Liver (tissue), 3 donors: Measurements from ENCODE around the gene ASB2.

Experiments
- HNF4A ChIP-seq, 2 donors: conservative IDR thresholded peaks; 2 replicates each; pipeline ENCODE4 v1.6.1; 2016; ENCODE audit warnings: antibody characterized with exemption in 2 of 2, mild to moderate bottlenecking in 2 of 2
- JUND ChIP-seq, 2 donors: IDR thresholded peaks; 2 replicates each; pipeline ENCODE4 v1.6.1; 2016; ENCODE audit warnings: antibody characterized with exemption in 2 of 2
- TAF1 ChIP-seq: conservative IDR thresholded peaks from 2 replicates; pipeline ENCODE4 v1.6.1; 2016; ENCODE audit warnings: antibody characterized with exemption, mild to moderate bottlenecking
- YY1 ChIP-seq: IDR thresholded peaks from 2 replicates; pipeline ENCODE4 v1.6.1; 2016; ENCODE audit warnings: antibody characterized with exemption, mild to moderate bottlenecking
- TF ChIP-seq, protein P1 (sequence below): fragments of 150-350 bp; IDR thresholded peaks from 2 replicates; pipeline ENCODE4 v1.5.1; 2017; ENCODE audit warnings: improper control_type of control experiment, low read depth, low read length; ENCODE audit not compliant: missing input control
- TF ChIP-seq, protein P2 (sequence below): IDR thresholded peaks from 2 replicates; pipeline ENCODE4 v1.6.1; 2016; ENCODE audit warnings: antibody characterized with exemption
- TF ChIP-seq, protein P3 (sequence below): IDR thresholded peaks from 2 replicates; pipeline ENCODE4 v1.6.1; 2016; ENCODE audit warnings: antibody characterized with exemption, mild to moderate bottlenecking
- TF ChIP-seq, protein P4 (sequence below): IDR thresholded peaks from 2 replicates; pipeline ENCODE4 v1.6.1; 2016; ENCODE audit warnings: antibody characterized with exemption
- donor health status: healthy.
- donor health status: healthy.

DNA sequence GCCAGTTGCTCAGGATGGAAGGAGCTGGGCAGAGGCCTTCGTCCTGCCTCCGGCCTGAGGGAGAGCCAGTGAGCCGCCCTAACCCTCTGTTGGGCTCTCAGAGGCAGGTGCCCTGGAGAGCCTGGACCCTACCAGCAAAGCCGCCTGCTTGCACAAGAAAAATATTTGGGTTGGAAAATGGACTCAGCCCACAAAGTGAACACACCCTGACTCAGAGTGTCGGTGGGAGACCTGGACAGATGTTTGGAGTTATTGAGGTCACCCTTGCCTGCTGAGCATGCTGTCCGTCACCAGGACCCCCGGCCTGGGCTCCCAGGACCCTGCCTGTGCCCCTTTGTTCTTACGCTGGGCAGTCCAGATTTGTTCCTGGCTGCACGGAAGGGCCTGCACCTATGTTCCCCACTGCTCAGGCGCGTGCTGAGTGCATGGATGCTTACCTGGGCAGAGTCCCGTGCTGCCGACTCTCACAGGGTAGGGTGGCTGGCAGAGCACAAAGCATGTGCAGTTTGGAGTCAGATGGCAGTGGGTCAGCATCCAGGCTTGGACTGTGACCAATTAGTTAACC is 26.8 kb downstream of the ASB2 start:
- TF ChIP-seq, protein P1, sequence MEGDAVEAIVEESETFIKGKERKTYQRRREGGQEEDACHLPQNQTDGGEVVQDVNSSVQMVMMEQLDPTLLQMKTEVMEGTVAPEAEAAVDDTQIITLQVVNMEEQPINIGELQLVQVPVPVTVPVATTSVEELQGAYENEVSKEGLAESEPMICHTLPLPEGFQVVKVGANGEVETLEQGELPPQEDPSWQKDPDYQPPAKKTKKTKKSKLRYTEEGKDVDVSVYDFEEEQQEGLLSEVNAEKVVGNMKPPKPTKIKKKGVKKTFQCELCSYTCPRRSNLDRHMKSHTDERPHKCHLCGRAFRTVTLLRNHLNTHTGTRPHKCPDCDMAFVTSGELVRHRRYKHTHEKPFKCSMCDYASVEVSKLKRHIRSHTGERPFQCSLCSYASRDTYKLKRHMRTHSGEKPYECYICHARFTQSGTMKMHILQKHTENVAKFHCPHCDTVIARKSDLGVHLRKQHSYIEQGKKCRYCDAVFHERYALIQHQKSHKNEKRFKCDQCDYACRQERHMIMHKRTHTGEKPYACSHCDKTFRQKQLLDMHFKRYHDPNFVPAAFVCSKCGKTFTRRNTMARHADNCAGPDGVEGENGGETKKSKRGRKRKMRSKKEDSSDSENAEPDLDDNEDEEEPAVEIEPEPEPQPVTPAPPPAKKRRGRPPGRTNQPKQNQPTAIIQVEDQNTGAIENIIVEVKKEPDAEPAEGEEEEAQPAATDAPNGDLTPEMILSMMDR = no peak
- TF ChIP-seq, protein P2, sequence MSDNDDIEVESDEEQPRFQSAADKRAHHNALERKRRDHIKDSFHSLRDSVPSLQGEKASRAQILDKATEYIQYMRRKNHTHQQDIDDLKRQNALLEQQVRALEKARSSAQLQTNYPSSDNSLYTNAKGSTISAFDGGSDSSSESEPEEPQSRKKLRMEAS = no peak
- no peak for TF ChIP-seq TAF1
- TF ChIP-seq JUND (IDR thresholded peaks at IDR 0.05) = no peak
- no peak for TF ChIP-seq HNF4A (conservative IDR thresholded peaks at IDR 0.05)
- TF ChIP-seq, protein P3, sequence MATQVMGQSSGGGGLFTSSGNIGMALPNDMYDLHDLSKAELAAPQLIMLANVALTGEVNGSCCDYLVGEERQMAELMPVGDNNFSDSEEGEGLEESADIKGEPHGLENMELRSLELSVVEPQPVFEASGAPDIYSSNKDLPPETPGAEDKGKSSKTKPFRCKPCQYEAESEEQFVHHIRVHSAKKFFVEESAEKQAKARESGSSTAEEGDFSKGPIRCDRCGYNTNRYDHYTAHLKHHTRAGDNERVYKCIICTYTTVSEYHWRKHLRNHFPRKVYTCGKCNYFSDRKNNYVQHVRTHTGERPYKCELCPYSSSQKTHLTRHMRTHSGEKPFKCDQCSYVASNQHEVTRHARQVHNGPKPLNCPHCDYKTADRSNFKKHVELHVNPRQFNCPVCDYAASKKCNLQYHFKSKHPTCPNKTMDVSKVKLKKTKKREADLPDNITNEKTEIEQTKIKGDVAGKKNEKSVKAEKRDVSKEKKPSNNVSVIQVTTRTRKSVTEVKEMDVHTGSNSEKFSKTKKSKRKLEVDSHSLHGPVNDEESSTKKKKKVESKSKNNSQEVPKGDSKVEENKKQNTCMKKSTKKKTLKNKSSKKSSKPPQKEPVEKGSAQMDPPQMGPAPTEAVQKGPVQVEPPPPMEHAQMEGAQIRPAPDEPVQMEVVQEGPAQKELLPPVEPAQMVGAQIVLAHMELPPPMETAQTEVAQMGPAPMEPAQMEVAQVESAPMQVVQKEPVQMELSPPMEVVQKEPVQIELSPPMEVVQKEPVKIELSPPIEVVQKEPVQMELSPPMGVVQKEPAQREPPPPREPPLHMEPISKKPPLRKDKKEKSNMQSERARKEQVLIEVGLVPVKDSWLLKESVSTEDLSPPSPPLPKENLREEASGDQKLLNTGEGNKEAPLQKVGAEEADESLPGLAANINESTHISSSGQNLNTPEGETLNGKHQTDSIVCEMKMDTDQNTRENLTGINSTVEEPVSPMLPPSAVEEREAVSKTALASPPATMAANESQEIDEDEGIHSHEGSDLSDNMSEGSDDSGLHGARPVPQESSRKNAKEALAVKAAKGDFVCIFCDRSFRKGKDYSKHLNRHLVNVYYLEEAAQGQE = no peak
- TF ChIP-seq YY1 = no peak
- TF ChIP-seq, protein P4, sequence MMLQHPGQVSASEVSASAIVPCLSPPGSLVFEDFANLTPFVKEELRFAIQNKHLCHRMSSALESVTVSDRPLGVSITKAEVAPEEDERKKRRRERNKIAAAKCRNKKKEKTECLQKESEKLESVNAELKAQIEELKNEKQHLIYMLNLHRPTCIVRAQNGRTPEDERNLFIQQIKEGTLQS = no peak
